CD4-positive, alpha-beta T cell treated with Interleukin-17A for 1 hour (primary cell): Measurements from ENCODE around the gene DGCR8.
A peak's percentile ranks its signal among the peaks of the same experiment; 100 is the strongest.

ENCODE experiments used
- DNase-seq: peaks from one replicate; pipeline ENCODE4 v3.0.0-alpha.2; 2020

DGCR8 gene

DNA sequence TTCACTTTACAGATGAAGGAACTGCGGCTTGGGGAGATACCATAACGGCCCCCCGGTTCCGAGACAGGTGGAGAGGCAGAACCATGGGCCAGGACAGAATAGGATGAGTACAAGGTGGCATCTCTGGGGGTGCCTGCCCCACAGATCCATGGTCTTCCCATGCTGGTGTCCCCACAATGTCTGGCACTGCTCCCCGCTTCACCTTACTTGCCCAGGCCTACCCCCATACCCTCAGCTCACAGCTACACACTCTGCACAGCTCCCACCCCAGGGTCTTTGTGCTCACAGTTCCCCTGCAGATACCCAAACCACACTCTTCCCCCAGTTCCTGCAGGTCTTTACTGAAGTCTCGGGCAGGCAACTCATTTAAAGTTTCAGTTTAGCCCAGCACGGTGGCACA lies 11.4 kb upstream of the DGCR8 start:
- no peak for DNase-seq

DNA sequence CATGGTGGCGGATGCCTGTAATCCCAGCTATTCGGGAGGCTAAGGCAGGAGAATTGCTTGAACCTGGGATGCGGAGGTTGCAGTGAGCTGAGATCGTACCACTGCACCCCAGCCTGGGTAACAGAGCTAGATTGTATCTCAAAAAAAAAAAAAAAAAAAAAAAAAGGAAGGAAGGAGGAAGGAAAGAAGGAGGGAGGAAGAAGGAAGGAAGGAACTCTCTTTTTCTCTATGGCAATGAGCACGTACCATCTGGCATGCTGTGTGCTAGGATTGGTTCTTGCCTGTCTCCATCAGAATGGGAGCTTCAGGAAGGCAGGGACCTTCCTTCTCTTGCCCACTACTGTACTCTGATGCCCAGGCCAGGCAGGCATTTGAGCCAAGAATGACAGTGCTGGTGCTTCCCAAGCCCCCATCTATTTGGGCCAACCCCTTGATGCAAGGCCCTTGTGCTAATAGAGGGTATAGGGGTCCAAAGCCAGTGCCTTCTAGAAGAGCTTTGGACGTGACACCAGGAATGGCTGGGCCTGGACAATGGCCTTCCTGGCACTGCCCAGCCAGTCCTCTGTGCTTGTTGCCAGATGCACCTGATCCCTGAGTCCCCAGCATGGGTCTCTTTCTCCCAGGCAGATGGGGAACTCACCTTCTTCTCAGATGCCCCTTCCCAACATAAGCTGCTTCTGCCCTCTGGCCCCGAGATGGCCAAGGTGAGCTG lies 10.6 kb upstream of the DGCR8 start:
- no peak for DNase-seq

DNA sequence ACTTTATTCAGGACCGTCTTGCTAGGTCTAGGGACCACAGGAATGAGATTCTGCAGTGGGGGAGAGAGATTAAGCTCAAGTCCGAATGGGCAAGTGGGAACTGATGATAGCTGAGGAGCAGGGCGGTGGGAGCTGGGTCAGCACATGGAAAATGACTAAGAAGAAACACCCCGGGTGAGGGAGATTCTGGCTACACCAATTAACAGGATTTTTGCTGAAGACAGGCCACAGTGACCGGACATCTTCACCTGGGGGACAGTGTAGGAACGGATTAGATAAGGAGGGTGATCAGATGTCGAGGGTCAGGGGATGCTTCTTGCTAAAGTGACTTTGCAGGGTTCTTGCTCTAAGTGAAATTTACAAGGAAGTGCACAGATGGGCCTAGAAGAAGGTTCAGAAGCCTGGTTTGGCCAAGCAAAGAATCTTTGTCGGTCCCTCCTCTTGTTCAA lies 8.5 kb upstream of the DGCR8 start:
- no peak for DNase-seq

DNA sequence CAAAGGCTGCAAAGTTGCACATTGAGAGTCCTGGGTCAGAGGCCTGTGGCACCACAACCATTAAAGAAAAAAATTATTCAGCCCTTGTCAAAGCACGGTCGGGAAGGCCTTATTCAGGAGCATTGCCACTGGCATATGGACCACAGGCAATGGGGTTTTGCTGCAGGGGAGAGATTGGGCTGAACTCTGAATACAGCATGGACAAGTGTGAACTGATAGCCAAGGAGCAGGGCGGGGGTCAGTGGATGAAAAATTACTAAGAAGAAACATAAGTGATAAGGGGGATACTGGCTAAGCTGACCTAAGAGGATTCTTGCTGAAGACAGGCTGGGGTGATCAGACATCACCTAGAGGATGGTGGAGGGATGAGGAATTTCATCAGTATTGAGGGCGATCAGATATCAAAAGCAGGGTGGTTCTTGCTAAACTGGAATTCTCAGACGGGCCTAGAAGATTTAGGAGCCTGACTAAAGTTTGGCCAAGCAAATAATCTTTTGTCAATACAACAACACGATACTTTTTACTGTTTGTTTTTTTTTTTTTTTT lies 3.3 kb upstream of the DGCR8 start:
- DNase-seq = no peak

DNA sequence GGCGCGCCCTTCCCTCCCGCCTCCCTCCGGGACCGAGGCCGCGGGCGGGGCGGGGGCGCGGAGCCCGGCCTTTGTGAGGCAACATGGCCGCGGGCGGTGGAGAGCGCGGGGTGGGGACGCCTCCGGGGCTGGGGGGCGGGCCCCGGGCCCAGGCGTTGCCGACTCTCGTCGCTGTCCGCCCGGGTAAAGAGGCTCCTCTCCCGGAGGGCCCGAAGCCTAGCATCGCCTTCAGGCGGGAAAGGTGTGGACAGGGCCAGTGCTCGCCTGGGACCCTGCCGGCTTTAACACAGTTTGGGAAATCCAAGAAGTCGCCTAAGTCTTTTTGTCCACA lies 369 bp downstream of the DGCR8 start:
- DNase-seq = peak; percentile 68

DNA sequence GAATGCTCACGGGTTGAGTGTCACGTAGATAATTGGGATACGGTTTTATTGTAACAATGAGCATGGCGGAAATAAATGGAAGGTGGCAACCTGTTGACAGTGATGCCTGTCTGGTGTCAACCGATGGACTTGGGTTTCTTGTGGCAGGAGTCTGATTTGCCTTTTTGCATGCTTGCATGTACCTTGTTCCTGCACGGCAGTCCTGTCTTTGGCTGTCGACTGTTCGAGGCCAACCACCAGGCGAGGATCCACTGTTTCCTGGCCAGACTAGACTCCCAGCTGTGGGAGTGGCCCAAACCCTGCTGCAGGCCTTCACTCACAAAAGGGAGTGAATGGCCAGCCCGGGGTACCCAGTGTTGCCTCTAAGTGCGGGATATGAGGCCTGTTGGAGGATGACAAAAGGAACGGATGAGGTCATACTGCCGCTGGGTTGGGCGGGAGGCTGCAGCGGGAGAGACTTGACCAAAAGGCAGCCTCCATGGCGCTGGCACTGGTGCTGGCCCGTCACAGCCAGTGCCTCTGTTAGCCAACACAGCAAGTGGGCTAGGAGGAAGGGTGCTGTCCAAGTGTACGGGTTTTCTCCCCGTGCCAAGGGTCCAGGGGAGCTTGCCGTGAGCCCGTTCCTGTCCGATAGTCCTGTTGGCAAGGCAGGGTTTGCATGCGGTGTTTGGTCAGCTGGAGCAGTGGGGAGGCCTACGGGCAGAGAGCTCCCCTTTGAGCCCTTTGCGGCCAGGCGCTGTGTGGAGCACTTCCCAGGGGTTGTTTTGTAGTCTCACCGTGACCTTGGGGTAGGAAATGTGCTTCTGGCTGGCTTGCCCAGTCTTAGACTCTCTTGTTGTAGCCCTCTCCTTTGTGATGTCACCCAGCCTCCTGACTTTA lies 974 bp downstream of the DGCR8 start:
- DNase-seq = no peak

DNA sequence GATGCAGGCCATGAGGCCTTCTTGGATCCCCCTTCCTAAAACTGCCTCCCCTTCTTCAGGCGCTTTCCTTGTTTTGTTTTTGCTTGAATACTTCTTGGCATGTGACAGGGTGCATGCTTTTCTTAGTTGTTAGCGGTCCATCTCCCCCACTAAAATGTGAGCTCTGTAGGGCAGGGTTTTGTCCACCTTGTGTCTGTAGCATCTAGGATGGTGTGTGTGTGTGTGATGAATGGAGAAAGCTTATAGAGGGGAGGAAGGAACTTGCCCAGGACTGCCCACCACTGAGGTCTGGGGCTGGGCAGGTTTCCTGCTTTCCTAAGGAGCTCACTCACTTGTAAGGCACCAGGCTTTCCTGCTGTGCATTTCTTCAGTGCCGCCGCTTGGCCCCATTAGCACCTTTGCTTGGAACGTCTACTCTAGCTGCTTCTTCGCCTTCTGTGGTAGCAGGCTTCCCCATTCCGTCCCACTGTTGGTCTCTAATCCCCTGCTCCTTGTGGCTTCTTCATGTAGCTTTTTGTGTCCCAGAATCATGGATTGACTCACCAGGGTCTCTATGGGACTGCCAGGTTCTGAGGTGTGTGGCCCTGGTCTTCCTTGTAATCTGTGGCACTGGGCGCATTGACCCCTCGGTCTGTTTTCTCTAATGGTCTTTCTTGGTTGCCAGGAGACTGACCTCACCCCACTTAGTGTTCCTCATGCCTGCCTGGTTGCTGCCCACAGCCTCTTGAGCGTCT lies 3.3 kb downstream of the DGCR8 start:
- no peak for DNase-seq

DNA sequence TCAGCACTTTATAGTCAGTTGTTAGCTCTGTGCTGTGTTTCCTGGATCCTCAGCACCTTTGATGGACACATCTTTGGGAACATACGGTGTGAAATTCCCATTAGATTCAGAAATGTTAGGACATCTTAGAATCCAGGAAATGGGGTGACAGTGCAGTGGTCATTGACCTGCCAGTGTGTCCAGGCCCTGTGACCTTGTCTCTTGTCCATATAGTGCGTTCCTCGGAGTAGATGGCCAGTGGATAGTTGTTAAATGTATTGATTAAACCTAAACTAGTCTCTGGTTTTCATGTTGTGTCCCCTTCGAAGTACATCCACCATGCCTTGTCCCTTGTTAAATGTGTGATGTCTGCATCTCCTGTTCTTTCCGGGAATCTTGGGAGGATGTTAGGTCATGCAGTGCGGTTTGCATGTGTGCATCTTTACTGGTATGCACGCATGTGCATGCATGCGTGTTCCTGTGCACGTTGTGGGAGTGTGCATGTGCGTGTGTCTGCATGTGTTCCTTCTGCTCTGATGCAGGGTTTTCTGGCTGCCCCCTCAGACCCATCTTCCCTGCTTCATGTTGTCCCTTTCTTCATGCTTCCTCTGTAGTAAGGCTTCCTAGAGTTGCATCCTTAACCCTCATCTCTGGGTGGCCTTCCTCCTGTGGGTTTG lies 4.0 kb downstream of the DGCR8 start:
- no peak for DNase-seq

DNA sequence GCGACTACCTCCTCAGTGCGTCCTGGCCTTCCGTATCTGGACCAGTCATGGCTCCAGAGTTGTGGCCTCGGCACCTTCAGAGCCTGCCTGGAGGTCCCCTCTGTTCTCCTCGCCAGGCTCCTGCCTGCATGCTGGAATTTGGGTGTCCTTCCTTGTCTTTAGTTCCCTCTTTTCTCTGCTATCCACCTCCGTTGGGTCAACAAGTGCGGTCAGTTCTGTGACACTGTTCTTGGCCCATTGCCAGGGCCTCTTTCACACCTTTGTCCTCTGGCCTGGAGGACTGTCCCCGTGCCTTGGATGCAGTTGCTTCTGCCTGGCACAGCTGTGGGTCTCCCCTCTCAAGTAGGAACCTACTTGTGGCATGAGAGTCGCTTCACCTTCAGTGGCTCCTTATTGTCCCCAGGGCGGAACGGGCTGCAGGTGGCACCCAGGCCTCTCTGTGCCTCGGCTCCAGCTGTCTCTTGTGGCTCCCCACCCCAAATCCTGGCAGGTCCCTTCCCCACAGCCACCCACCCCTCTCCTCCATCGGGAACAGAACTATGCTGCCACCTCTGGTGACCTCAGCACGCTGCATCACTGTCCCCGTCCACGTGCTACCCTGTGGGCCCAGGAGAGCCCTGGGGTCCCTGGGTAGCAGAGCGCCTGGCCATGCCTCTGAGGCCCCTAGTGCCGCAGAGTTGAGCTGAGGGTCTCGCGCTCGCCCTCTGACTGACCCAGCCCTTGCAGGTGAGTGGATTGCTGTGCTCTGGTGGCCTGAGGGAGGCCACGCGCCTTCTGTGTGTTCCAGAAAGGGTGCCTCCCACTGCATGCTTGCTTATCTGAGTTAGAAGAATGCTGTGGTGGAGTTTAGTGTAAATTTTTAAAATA lies 4.7 kb downstream of the DGCR8 start:
- DNase-seq = no peak

DNA sequence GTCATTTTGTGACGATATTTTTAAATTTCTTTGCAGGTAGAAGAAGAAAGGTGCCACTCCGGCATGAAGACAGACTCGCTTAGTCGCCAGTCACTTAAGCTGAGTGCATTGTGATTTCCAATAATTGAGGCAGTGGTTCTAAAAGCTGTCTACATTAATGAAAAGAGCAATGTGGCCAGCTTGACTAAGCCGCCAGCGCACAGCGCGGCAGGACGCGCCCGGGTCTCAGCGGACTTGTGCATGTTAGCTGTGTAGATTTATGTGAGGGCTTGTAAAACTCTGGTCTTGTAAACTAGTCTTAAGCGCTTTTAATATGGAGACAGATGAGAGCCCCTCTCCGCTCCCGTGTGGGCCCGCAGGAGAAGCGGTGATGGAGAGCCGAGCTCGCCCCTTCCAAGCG lies 5.6 kb downstream of the DGCR8 start:
- DNase-seq = no peak

DNA sequence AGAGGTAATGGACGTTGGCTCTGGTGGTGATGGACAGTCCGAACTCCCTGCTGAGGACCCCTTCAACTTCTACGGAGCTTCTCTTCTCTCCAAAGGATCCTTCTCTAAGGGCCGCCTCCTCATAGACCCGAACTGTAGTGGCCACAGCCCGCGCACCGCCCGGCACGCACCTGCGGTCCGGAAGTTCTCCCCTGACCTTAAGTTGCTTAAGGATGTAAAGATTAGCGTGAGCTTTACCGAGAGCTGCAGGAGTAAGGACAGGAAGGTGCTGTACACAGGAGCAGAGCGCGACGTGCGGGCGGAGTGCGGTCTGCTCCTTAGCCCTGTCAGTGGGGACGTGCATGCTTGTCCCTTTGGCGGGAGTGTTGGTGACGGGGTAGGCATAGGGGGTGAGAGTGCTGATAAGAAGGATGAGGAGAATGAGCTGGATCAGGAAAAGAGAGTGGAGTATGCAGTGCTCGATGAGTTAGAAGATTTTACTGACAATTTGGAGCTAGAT lies 6.1 kb downstream of the DGCR8 start:
- no peak for DNase-seq

DNA sequence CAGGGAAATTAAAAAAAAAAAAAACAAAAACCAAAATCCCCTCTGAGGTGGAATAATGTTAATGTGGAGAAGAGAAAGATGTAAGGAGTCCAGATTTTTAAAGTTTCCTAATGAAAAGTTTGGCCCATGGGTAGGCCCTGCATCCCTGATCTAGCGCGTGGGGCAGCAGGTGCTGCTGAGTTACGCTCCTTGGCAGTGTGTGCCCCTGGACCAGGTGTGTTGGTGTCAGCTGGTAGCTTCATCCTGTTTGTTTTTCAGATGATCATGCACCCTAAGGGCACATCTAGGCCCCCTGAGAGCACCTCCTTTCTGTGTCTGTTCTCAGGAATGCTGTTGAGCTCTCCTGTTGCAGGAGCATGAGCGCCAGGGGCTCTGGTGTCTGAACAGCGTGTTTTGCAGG lies 6.7 kb downstream of the DGCR8 start:
- no peak for DNase-seq

DNA sequence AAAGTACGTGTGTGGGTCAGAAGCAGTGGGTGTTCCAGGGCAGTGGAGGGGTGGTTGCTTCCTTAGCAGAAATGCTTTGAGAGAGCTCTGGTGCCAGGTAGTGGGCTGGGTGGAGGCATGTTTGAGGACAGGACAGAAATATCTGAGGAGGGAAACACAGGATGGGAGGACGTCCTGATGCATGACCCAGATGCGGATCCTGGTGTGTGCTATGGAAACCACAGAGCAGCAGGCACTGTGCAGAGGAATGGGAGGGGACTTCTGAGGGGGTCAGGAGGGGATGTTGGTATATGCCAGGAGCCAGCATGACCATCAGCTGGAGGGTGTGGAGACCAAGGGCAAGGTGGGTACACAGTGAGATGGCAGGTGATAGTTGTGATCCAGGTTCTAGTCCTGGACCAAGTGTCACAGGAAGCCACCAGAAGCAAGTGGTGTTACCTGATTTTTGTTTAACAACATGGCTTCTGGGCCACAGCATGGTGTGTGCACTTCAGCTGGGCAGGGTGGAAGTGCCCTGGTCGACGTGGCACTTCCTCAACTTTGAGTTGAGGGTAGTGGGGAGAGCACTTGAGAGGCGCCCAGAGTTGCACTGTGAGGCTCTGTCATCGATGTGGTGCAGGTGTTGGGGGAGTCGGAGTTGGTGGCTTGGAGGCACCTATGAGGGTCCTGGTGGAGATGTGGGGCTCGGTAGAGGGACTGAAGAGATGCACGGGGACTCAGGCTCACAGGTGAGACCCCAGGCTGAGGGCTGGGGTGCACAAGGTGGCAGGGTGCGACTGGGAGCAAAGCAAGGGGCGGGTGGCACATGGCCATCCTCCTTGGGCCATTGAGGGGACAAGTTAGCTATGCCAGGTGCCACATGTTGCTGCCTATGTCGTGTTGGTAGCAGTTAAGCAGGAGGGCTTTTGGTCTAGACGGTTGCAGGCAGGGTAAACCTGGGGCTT lies 7.5 kb downstream of the DGCR8 start:
- DNase-seq = peak; percentile 16

DNA sequence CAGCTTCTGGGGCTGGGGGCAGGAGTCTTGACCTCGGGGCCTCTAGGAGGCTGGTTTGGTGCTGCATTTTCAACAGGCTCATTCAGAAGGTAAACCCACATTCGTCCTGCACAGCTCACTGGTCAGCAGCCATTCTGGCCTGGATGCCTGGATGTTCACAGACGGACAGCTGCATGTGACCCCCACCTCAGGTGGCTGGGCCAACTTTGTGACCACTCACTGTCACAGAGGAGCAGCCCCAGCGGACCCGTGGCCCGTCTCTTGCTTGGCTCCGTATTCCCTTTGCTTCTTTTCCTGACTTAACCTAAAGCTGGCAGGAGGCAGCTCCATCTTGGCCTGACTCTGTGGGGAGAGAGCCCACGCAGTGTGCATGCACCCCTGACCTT lies 8.2 kb downstream of the DGCR8 start:
- no peak for DNase-seq

DNA sequence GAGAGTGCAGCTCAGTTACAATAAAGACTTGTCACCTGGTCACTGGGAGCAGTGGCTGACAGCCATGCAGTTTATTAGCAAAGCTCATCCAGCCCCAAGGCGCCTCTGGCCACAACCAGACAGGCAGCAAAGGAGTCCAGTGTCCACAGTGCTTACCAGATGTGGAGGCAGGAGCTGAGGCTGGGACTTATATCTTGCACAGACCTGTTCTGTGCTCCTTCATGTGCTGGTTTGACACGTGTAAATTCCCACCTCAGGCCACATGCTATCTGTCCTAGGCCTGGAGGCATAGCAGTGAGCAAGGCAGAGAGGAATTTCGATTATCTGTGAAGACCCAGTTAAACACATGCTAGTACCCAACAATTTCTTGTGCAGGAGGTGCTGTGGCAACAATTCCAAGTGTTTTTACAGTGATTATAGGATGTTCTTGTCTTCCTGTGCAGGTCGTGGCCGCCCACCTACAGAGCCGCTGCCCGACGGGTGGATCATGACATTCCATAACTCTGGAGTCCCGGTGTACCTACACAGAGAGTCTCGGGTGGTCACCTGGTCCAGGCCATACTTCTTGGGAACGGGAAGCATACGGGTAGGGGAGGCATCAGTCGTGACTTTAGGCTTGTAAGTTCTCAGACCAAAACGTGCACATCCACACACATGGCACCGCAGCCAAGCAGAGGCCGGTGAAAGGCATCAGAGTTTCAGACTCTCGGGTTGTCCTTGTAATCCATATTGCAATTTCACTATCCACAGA lies 9.4 kb downstream of the DGCR8 start:
- no peak for DNase-seq

DNA sequence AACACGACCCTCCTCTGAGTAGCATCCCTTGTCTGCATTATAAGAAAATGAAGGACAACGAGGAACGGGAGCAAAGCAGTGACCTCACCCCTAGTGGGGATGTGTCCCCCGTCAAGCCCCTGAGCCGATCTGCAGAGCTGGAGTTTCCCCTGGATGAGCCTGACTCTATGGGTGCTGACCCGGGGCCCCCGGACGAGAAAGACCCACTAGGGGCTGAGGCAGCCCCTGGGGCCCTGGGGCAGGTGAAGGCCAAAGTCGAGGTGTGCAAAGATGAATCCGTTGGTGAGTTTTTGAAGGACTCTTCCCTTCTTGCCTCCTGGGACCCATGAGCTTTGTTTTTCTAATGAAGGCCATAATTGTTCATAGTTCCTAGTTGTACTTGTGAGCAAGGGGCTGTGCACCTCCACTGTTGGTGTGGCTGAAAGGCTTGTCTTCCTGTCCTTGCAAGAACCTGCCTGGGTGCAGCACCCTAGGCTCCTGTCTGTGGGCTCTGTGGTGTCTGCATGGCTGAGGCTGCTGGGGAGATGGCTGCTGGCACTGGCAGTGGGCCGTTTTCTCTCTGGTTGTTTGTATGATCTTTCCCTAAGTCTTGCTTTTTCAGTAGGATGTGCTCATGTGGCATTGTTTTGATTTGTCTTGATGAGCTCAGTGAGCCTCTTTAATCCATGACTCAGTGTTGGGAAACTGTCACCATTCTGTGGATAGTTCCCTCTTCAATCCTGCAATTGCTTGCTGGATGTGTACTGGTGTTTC lies 10.1 kb downstream of the DGCR8 start:
- DNase-seq = no peak

DNA sequence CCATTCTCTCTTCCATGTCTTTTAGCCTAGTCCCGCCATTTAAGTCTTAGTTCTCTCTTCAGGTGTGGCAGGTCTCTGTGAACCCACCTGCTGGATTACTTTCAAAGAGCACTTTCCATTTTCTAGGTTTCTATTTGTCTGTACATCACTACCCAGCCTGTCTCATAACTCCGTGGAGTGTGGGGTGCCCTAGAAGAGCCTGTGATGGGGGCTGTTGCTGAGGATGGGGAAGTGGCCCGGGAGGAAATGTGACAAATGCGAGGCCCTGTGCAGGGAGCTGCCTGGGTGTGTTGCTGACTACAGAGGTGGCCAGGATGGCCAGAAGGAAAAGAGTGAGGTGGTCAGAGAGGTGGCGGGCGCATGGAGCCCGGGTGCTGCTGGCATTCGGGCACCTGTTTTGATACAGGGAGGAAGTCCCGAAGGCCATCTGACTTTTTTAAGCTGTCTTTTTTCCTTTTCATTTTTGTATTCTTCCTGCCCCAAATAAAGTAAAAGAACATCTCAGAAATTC lies 10.7 kb downstream of the DGCR8 start:
- DNase-seq = no peak

DNA sequence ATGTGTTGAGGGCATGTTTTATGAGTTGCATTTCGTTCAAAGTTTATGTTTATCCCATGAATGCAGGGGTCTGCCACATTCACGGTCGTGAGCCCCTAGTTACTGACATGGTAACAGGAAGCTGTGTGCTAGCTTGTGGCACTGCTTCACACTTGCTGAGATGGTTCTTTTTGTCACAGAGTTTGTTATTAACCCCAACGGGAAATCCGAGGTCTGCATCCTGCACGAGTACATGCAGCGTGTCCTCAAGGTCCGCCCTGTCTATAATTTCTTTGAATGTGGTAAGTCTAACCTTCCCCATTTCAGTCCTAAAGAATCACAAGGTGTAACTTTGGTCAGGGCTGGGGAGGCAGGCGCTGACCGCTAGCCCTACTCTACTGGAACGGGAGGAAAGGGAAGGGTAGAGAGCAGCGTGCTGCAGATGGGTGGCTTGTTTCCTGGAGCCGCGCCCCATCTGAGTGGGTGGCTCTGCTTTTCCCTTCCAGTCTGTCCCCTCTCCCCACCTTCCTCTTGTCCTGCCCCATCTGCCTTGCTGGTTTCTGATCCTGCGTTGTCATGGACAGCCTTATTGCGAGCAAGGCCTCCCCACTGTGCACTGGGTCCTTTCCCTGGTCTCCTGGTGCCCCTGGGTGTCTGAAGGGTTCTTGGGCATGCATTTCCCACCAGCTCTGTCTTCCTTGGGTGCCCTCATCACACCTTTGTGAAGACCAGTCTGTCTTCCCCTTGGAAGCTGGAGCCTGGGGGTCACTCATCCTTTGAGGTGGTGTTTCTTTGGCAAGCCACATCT lies 11.8 kb downstream of the DGCR8 start:
- DNase-seq = peak; percentile 40
